Fibroblast of skin of left quadriceps (primary cell): ENCODE measurements around the gene EDAR.
A peak's percentile ranks its signal among the peaks of the same experiment; 100 is the strongest.

Experiments
- DNase-seq, 2 experiments: peaks; one replicate each; pipeline ENCODE4 v3.0.0-alpha.2; 2013; ENCODE audit warnings: low read depth in 2 of 2

The EDAR gene

DNA sequence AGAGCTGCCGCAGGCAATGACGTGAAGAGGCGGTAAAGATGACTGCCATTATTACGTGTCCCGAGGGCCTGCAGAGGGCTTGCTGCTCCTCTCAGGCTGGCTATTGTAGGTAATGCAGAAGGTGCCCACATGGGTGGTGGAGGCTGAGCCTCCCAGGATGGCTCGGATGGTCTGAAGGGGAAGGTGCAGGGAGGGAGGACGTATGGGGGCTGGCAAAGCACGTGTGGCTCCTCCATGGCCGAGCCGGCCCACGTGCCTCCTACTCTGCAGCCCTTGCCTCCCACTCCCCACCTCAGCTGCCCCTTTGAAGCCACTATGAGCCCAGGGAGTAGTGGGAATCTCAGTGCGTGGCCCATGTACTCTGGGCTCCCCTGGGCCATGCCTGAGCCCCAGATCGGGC is 48.9 kb downstream of the EDAR start:
- no peak for DNase-seq

DNA sequence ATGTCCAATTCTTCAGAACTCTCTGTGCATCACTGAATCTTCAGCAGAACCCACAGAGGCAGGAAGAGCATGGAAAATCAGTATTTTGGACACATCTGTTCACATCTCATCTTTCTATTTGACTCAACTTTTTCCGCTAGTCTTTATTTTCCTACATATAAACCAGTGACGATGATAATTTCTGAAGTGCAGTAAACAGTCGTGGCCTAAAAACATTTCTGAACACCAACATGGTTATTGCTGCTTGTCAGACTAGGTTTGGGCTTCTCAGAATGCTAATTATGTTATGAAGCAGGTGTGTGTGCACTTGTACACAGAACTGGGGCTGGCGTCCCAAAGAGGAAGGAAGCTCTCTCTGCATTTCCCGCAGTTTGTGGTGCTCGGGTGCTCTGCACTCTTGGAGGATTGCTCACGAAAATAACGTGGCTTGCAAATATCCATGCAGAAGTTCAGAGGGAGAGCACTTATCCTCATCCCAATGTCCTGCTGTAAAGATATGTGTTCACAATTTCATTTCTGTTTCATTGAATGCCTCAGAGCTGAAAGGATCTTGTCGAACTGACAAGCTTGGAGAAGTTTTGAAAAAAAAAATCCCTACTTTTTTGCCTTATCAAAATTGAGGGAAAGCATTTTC is 50.8 kb downstream of the EDAR start:
- no peak for DNase-seq

DNA sequence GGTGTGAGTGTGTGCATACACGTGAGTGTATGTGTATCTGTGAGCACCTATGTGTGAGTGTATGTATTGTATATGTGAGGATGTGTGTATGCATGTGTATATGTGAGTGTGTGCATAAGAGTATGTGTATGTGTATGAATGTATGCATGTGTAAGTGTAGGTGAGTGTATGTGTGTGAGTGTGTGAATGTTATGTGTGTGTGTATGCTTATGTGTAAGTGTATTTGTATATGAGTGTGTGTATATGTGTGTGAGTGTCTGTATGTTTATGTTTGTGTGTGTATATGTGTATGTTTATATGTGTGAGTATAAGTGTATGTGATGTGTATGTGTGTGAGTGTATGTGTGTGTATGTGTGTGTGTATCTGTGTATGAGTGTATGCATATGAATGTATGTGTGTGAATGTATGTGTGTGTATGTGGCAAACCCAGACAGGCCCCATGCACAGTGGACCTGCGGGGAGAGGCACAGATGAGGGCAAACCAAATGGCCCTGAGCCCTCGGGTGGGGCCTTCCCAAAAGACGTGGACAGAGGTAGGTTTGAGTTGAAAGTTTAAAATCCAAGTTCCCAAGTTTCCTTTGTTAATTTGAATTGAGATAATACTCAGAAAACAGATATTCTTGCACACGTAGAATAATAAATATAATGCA is 51.5 kb downstream of the EDAR start:
- no peak for DNase-seq

DNA sequence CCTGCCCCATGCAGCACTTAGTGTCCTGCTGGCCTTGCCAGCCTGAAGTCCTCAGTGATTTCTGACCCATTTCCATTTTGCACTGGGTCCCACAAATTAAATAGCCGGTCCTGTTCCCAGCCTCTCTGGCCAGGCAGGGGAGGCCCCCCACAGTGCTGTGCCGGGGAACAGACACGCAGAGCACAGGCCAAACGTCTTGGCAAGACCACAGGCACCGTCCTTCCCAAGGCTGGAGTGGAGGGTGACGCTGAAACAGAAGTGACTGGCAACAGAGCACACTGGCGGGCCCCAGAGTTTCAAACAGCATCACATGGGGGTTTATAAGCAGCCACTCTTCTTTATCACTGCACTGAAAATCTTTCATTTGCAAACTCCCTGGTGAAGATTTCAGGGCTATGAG is 52.2 kb downstream of the EDAR start:
- no peak for DNase-seq

DNA sequence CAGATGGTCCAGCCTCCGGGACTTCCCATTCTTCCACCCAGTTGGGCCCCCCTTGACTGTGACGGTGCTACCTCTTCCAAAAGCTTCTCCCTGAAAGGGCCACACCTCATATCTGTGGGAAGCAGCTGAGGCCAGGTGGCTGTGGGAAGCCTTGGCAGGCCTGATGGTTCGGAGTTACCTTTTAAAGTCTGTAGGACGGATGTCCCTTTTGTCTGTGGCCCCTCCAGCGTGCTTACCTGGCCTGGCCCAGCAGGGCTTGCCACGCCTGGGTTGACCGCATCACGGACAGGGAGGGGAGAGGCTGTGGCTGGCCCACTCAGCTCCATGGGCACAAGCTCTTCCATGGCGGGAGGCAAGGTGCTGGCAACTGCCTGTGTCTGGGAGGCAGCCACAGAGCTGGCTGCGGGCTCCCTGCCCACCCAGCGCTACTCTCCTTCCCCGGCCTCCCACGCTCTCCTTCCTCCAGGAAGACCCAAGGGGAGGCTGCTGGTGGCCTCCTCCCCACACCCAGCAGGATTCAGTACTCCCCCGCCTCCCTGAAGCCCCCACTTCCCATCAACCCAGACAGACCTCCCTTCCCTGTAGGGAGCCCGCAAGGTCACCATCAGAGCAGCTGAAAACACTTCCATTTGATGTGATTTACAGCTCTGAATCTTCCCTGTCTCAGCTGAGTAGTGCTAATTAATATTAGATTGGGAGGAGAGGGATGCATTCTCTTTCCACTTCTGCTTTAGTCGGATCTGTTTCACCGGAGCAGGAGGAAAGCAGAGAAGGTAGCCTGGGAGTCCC is 52.8 kb downstream of the EDAR start:
- DNase-seq = no peak

DNA sequence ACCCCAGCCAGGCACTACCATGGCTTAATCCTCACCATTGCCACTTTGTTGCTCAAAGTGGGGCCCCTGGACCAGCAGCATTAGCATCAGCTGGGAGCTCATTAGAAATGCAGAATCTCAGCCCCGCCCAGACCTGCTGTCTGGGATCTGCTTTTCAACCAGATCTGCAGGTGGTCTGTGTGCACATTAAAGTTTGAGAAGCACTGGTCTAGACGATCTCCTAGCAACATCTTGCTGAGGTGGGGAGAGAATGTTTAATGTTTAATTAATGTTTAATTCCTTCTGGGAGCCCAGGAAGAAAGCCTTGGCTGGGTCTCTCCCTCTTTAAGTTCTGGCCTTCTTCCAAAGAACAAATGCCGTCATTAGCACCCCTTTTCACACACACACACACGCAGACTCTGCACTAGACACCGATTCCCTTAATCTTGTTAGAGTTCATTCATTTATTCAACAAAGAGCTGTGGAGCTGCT is 53.7 kb downstream of the EDAR start:
- DNase-seq = no peak

DNA sequence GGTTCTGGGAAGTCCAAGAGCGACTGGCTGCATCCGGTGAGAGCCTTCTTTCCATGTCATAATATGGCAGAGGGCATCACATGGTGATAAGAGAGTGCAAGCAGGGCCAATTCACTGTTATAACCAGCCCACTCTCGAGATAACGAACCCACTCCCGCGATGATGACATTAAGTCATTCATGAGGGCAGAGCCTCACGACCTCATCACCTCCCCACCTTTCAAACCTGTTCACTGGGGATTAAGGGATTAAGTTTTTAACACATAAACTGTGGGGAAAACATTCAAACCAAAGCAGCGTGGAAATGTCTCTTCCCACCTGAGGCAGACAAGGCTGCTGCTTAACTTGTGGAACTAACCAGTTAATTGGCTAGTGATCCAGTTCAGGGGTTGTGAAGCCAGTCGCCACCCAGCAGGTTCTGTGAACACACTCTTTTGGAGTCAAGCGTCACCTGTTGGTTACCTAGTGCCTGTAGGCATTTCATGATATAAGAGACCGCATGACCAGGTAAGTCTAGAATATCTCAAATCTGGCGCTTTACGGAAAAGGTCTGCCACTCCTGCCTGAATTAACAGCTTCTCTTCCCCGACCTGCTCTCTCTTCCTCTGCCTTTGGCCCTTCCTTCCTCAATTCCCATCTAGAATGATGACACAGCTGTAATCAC is 54.3 kb downstream of the EDAR start:
- no peak for DNase-seq

DNA sequence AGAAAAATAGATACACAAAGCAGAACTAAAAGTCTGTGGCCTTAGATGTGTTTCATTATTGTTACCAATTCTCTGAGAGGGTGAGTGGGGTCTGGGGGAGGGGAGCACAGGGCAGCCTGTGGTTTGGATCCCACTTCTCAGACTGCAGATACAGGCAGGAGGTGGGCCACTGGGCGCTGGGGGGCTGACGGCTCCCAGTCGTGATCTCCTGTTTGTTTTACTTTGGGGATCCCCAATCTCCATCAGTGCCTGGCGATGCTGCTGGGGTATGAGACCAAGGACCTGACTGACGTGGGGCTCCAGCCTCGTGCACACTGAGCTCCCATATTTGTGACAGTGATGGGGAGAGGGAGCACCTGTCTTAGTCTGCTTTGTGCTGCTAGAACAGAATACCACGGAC is 54.9 kb downstream of the EDAR start:
- no peak for DNase-seq

DNA sequence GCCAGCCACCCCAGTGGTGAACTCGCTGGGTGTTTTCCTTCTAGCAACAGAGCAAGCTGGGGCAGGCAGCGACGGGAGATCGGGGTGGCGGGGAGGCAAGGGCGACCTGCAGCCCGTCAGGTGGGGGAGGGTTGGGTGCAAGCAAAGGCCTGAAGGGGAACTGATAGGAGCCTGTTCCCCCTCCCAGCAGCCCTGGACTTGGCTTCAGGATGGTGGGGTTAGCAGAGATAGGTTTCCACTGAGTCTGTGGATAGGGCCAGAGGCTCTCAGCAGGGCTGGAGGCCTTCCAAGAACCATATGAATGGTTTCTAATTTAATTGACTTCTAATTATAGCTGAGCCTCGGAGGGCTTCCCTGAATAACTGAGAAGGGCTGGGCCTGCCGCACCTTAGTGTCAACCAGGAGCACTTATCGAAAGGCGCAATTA is 55.3 kb downstream of the EDAR start:
- DNase-seq = no peak

DNA sequence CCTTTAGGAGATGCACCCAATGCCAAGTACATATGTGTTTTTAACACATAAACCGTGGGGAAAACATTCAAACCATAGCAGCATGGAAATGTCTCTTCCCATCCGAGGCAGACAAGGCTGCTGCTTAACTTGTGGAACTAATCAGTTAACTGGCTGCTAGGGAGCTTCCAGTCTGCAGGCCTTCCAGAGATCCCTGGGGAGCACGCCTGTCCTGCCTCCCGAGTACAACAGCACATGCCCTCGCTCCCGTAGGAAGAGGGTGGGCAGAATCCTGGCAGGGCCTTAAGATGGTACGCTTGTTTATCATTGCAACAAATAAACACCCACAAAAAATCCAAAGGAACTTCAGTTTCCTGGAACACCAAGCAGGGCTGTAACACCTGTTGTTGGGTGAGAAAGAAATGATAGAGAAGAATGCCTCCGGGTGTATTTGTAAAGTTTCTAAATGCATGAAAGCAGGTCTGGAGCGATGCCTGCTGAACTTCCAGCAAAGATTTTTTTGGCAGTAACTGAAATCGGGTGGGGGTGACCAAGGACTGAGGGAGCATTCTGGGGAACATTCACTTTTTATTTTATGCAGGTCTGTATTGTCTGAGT is 56.2 kb downstream of the EDAR start:
- no peak for DNase-seq

DNA sequence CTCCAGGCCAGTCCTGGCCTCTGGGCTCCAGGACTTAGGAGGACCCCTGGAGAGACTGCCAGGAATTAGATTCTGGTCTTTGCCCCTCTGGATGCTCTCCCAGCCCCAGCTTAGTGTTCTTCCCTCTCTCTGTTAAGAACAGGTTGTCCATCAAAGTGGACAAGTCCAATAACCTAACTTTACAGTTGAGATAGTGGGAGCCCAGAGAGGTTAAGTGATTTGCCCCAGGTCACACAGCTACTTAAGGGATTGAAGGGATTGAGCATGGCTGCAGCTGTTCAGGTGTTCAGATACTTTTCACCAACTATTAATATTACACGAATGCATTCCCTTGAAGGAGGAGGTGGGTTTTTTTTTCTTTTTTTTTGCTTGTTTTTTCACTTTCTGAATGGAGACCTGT is 57.6 kb downstream of the EDAR start:
- DNase-seq = no peak

DNA sequence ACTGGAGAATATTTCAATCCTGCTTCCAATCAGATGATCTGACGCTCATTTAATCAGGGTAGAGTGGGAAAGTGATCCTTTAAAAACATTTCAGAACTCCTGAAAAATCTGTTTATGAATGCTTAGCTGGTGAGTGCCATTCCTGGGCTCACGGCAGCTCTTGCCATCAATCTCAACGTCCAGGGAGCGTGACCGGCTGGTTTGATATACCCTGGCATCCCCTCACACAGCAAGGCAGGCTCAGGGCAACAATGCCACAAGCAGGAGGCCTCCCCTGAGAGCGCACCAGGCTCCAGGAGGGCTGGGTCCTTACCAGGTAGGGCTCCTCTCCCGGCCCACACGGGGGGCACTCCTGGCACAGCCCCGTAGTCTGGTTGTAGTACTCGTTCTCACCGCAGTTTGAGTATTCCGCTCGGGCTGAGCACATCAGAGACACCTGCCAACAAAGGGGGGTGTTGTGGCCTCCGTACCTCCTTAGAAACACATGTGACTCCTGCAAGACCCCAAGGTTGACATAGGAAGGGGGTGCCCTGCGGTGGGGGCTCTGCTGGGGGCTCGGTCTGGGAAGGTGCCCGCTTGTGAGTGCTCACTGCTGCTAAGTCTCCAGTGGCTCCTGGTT is 59.1 kb downstream of the EDAR start:
- DNase-seq = no peak

DNA sequence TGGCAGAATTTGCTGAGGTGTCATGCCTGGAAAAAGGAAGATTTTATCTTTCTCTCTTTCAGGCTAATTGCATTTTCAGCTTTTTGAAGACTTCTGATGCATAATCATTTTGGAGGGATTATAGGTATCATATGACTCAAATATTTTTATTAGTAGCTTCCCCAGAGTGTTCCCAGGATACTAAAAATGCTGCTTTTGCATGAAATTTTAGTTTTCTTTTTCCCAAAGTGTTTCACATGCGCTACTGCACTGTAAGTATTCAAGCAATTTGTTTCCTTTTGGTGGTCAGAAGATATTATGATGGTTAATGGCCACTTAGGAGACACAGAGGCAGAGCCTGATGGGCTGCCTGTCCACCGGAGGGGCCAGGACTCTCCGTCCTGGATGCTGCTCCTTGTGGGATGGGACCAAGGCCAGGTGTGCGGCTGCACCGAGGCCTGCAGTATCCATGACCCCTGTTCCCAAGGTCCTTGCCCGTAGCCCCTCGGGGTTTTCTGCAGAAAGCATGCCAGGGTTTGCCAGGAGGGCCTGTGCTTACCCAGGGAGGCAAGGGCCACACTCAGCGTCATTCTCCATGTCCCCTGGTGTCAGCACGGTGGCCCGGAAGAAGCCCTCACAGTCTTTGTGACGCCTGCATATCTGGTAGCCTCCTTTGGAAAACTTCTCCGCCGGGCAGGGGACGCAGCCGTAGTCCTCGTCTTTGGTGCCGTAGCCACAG is 60.2 kb downstream of the EDAR start:
- no peak for DNase-seq

DNA sequence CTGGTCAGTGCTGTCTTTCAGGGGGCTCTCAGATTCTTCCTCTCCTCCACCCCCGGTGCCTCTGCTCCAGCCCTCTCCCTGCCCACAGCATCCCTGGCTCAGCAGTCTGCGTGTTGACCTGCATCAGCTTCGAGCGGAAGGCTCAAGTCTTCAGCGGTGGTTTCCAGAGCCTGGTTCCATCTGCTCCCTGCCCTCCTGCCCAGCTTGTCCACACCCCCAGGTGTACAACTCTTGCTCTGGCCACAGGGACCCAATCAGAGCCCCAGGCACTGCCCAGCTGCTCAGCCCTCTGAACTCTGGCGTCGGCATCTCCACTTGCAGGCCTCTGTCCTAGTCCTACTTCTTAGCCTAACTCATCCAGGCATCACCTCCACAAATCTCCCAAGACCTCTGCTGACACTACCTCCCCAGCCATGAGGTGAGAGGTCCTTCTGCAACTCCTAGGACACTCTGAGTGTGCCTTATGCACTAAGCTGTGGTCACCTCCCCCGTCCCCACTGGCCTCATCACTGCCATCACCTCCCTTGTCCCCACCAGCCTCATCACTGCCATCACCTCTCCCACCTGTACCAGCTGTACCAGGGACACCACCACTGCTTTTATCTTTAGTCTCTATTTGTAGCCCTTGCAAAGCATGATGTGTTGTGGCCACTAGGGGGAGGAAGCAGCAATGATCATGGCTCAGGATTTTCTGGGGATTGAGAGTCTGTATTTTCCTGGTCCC is 60.9 kb downstream of the EDAR start:
- DNase-seq = peak; percentile 8 to 12

DNA sequence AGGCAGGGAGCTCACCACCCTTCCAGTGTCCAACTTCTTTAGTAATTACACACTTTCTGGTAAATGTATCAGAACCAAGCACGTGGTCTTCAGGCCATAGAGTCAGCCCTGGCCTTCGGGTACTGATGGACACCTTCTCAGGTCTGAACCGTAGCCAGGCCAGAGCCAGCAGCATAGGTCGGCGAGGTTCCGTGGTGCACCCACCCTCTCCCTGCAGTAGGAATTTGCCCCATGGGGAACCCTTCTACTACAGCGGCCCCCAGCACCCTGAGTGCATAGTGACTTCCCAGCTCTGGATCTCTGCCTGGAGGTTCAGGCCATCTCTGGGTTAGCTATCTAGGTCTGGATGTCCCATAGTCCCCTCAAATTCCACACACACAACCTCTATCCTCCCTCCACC is 61.6 kb downstream of the EDAR start:
- no peak for DNase-seq

DNA sequence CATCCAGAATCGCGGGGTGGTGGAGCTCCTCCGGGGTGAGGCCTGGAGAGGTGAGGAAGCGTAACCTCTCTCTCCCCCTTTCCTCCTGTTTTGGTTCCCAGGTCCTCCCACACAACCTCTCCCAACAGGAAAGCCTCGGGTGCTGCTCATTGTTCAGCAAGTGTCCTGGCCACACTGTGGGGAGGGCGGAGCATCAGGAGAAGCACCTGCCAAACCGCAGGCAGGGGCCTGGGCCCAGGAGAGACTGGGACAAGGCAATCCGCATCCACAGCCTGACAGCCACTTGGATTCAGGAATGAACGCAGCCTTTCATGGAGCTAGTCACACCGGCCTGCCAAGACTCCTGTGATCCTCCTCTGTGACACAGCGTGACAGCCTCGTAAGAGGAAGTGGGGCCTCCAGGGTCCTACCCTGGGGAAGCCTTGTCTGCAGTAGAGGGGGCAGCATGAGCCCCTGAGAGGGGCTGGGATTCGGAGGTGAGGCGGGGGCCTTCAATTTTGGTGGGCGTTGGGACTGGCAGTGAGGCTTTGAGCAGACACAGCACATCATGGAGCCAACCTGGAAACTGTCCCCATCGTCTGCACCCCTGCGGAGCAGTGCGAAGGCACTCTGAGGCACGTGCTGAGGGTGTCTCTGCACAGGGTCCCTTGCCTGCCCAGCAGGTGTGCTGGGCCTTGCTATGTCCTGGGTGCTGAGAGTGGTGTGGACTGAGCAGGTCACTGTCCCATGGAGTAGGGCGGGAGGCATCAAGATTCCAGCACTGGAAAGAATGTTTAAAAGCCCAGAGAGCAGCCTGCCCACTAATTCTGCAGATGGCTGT is 62.2 kb downstream of the EDAR start:
- no peak for DNase-seq

DNA sequence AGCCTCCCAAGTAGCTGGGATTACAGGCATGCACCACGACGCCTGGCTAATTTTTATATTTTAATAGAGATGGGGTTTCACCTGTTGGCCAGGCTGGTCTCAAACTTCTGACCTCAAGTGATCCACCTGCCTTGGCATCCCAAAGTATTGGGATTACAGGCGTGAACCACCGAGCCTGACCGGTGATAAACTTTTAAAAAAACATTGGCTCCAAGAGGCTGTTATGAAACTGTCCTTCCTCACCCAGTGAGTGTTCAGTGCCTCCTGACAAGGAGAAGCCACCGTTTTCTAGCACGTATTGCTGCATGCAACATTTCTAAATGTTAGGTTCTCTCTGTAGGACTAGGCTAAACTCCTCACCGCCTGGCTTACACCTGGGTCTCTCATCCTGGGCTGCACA is 63.3 kb downstream of the EDAR start:
- no peak for DNase-seq

DNA sequence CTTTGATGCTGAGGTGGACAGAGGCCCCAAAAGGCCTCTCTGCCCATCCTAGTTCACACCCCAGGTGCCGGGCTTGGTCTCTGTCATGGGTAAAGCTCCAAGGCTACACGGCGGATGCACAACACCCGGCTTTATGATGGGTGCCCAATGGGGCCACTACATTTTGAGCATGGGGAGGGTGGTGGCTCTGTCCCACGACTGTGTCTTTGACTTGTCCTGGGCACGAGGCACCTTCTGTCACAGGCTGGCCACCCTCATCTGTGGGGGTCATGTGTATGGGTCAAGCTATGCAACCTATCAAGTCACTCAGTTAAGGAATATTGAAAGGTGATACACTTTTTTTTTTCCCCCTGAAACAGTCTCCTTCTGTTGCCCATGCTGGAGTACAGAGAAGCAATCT is 63.7 kb downstream of the EDAR start:
- no peak for DNase-seq

DNA sequence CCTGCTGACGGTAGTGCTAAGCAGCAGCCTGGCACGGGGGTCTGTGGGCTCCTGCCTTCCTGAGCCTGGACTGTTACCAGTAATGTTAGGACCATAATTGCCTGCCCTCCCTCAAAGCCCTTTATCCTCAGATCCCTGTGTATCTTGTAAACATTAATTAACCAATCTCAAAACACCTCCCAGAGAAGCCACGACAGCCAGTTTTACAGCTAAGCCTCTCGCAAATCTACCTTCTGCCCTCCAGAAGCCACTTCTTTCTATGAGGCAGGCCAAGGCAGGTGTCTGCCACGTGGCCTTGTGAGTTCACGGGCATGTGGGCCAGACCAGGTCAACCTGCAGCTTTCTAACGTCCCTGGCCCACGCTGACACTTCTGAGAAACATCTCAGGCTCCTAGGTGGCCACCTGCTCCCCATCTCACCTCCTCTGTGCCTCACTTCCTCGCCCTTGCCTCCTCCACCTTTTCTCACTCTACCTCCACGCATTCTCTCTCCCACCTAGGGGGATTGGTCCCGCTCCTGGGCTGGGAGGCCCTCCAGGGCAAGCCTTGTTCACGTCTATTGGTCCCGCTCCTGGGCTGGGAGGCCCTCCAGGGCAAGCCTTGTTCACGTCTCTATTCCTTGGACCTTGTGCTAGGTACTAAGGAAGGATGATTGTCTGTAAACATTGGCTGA is 64.3 kb downstream of the EDAR start:
- DNase-seq = no peak
